RPMI8226 (cell line): ENCODE results near the gene ZMAT5.

Source experiments
- DNase-seq: peaks from one replicate; pipeline ENCODE4 v3.0.0-alpha.2; 2015

ZMAT5 gene

DNA sequence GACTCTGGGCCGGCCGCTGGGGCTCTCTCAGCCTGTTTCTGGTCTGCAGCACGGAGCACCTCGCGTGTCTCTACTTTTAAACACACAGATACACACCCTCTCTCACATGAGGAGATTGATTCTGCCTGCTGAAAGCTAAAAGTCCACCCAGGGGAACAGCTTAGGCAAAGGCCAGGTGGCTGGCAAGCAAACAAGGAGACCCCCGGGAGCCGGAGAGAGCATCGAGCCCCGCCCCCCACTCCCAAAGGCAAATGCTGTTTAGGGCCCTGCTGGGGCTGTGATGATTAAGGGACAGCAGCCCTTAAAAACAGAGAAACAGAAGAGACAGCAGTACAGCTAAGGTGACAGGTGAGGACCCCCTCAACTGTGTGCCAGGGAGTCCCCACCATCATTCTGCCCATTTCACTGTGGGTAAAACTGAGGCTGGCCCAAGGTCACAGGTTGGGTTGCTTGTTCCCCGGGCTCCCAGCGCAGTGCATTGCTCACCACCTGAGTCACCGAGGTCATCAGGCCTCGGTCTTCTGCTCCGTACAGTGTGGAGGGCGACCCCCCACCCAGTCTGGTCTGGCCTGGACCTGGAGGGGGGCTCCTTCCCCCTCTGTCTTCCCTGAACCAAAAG is 40.2 kb downstream of the ZMAT5 start:
- DNase-seq = no peak

- DNase-seq = no peak
Observed at GRCh38 chr22:29726106-29726505, 40.7 kb downstream of the ZMAT5 start.

DNA sequence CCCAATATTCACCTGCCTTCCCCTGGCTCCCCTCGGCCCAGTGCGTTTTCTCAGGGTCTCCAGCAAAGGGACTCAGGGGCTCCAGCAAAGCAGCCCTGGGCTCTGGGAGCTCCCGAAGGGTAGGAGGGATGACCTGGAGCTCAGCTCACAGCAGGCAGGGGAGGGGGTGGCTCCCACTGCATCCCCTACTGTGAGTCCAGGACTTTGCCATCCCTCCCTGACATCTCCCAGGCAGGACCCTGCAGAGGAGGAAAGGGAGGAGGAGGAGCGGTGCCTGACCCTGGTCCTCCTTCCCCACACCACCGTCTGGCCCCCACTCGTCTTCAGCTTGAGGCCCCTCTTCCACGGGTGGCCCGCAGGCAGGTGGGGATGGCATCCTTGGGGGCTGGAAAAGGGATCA is 42.0 kb downstream of the ZMAT5 start:
- no peak for DNase-seq

- no peak for DNase-seq
Observed at GRCh38 chr22:29723766-29724165, 43.0 kb downstream of the ZMAT5 start.

DNA sequence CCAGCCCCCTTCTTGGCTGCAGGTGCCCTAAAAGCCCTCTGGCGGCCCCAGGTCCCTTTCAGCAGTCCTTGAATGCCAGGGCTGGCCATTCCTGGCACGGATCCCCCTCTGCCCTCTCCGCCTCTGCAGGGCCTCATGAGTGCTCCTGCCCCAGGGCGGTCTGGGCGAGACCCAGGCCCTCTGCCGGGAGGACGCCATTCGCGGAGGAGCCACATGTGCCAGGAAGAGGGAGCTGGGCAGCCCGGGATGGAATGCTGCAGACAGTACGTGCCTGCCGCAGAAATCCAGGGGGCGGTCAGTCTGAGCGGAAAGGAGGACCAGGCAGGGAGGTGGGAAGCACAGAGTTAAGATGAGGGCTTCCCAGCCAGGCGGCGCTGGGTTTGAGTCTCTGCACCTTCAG is 44.2 kb downstream of the ZMAT5 start:
- no peak for DNase-seq

DNA sequence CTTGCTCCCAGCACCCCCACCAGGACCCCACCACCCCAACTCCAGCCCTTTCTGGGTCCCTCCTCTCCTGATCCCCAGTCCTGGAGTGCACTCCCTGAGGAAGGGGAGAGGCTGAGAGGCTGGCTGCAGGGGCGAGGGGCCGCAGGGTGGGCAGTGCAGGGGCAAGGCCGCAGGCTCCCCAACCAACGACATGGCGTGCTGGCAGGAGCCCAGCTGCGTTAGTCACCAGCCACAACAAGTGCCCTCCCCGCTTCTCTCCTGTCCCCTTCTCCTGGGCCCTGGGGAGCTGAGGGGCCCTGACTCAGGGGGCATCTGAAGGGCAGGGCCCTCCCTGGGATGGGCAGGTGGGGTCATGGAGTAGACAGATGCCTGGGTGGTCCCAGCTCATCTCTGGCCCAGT is 44.7 kb downstream of the ZMAT5 start:
- DNase-seq = no peak

DNA sequence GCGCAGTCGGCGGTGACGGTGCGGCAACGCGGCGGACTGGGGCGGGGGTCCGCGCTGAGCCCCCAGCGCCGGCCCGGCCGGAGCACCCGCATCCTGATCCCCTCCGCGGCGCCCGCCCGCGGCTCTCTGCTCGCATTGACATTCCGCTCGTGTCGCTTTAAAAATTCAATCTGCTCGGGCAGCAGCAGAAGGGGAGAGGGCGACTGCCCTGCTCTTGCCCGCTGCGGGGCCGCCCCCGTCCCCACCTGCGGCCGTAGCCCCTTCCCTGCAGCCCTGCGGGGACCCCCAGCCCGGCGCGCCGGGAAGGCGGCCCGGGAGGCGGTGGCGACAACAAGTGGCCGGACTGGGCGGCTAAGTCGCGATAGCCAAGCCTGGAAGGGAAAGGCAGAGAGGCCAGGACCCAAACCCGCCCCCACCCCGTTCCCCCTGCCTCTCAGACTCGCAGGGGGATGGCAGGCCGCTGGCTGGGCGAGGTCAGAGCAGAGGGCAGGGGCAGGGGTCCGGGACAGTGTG is 45.9 kb downstream of the ZMAT5 start:
- DNase-seq = no peak

GRCh38 chr22:29719899-29720645 is 46.7 kb downstream of the ZMAT5 start, which contains the start of gene CABP7:
CABP7 (plus strand) TSS chr22:29720003; CDS start chr22:29720425, 422 bp downstream.
- DNase-seq = no peak

DNA sequence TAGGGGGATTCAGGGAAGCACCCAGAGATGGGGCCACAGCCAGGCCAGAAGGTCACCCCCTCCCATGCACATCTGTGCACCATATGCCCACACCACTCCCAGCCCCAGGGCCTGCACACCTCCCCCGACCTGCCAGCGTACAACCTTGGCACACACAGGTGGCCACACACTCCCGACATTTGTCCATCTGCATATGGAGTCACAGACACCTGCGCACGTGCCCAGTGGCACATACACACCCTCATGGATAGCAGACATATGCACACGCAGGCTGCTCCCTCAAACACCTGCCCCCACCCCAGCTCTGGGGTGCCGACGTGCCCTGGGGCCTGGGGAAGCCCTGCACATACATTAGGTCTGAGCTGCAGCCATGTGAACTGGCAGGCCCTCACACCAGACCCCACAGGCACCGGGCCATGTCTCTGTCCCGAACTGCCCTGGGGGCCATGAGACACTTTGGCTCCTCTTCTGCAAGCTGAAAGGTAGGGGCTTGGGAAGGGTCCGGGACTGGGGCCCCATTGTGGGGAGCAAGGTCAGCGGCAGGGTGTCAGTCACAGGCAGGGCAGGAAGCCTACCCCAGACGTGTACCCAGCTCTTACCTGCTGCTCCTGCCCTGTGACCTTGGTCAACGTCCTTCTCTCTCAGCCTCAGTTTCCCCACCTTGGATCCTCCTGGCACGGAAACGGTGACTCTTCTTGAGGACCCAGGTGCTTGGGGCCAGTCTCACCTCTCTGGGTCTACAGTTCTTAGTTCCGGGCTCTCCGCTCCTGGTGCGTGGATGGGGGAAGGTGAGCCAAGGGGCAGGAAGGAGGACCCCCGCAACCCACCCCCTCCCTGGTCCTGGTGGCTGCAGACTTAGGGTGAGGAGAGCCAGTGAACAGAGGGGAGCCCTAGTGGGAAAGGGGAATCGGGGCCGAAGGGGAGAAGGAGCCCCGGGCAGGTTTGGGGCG is 47.6 kb downstream of the ZMAT5 start:
- no peak for DNase-seq

DNA sequence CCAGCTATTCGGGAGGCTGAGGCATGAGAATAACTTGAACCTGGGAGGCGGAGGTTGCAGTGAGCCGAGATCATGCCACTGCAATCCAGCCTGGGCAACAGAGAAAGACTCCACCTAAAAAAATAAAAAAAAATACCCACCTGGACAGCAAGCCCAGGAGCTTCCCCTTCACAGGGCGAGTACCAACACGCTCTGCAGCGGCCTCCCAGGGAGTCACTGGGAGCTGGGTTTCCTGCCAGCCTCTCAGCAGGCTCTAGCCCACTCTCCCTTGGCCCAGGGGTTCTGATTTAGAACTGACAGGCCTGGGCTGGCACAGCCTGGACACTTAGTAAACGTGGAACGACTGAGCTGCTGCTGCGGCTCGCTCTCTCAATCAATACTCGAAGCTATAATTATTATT is 49.0 kb downstream of the ZMAT5 start:
- DNase-seq = no peak

DNA sequence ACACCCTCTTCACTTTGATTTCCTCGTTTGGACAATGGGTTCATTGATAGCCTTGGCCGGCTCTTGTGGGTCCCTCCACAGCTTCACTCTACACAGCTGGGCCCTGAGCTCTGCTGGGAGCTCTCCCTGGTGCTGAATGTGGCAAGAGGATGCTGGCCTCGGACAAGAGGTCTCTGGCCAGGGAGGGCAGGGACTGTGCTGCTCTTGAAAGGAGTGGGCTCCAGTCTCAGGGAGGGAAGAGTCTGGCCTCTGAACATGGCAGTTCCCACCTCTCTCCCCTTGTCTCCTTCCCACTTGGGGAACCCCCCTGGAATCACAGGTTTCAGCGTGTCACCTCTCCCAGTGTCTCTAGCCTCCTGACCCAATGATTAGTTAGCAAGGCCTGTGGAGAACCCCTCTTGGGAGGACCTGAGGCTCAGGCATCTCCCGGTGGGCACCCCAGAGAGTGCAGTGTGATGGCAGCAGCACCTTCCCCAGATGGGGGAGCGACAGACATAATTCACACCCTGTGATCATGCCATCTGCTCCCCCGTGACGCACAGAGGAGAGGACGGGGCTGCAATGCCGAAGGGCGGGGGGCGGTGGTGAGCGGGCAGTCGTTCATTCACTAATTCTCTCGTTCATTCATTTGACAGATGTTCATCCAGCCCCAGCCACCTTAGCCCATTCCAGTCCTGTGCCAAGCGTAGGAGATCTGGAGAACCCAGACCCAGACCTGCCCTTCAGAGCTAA is 49.8 kb downstream of the ZMAT5 start:
- DNase-seq = peak; percentile 79

DNA sequence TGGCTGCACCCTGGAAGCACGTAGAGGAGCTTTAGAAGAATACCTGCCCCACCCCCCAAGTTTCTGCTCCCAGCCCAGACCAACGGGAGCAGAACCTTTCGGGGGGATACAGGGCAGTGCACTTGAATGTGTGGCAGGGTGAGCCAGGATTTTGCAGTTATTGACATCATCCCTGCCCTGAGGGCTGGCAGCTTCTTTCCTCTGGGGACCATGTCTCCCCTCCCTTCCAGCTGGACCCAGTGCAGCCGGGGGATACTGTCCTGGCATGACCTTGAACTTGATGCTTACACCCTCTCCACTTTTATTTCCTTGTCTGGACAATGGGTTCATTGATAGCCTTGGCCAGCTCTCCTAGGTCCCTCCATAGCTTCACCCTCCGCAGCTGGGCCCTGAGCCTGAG is 51.1 kb downstream of the ZMAT5 start:
- DNase-seq = no peak

- no peak for DNase-seq
Observed at GRCh38 chr22:29715240-29715639, 51.6 kb downstream of the ZMAT5 start.

GRCh38 chr22:29713156-29713727 is 53.6 kb downstream of the ZMAT5 start:
- DNase-seq = no peak

GRCh38 chr22:29712119-29712518 is 54.7 kb downstream of the ZMAT5 start:
- no peak for DNase-seq

- no peak for DNase-seq
Observed at GRCh38 chr22:29710922-29711593, 55.7 kb downstream of the ZMAT5 start.

DNA sequence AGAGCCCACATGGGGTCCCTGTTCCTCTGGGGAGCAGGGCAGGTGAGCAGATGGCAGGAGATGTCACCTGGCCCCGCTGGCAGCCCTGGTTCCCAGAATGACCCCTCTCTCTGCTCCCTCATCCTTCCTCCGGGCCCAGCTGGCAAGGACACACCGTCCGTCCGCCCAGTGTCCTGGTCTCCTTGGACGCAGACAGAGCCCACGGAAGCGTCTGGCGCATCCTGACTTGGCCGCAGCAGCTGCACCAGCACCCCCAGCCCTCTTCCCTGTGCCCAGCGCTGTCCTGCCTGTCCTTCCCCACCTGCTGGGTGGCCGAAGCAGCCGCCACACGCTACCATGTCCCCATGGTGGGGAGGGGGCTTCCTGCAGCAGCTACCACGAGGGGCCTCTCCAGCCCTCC is 56.6 kb downstream of the ZMAT5 start:
- DNase-seq = no peak

GRCh38 chr22:29707471-29707870 is 59.3 kb downstream of the ZMAT5 start:
- DNase-seq = no peak

GRCh38 chr22:29707010-29707409 is 59.8 kb downstream of the ZMAT5 start:
- DNase-seq = no peak

DNA sequence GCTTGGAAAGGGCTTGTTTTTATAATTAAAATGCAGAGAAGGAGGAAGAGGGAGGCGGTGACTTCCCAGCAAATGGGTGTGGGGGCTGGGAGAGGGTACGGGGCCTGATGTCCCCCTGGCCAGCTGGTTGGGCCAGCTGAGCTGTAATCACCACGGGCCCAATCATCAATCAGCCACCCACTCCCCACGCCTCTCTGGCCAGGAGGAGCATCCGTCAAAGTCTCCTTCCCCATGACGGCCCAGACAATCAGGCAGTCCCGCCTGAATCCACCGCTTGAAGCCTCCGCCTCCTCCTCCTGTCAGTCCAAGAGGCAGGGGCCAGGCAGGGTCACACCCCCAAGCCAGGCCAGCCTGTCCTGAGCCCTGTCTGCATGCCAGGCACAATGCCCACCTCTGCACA is 60.3 kb downstream of the ZMAT5 start:
- DNase-seq = no peak

- DNase-seq = no peak
Observed at GRCh38 chr22:29705651-29706050, 61.2 kb downstream of the ZMAT5 start.
